K562 (cell line): ENCODE results near the gene ATM. TPM values are rescaled to one million over a fixed set of nuclear protein-coding genes. Genes with fewer than 3 reads are reported as not detected.

Source experiments
- ARID3A ChIP-seq: IDR thresholded peaks from 2 replicates; pipeline ENCODE4 v1.6.1; 2012; ENCODE audit warnings: low read depth, low read length, improper control_type of control experiment, borderline replicate concordance
- BHLHE40 ChIP-seq: IDR thresholded peaks from 2 replicates; pipeline ENCODE4 v1.6.1; 2011; ENCODE audit warnings: low read length, improper control_type of control experiment
- CBFA2T2 ChIP-seq: fragments of 450-650 bp; conservative IDR thresholded peaks from 2 replicates; pipeline ENCODE4 v1.6.1; 2017; ENCODE audit warnings: mild to moderate bottlenecking
- CHD4 ChIP-seq: fragments of 200-600 bp; sonication (generic); IDR thresholded peaks from 3 replicates; pipeline ENCODE4 v1.6.1; 2012; ENCODE audit warnings: low read depth, mild to moderate bottlenecking, mixed read lengths, low read length, inconsistent platforms; ENCODE audit not compliant: insufficient read depth, insufficient replicate concordance, poor library complexity, severe bottlenecking
- DIDO1 ChIP-seq: fragments of 450-650 bp; IDR thresholded peaks from 2 replicates; pipeline ENCODE4 v1.6.1; 2016; ENCODE audit warnings: low read depth, missing biosample characterization, missing genetic modification characterization
- ELF4 ChIP-seq: fragments of 450-650 bp; formaldehyde crosslinking; IDR thresholded peaks from 2 replicates; pipeline ENCODE4 v1.4.0; 2022; ENCODE audit warnings: missing genetic modification characterization
- ELK1 ChIP-seq: sonication (generic); formaldehyde crosslinking; IDR thresholded peaks from 2 replicates; pipeline ENCODE4 v1.8.1; 2022; ENCODE audit warnings: missing genetic modification reagents
- ERF ChIP-seq: fragments of 450-650 bp; formaldehyde crosslinking; IDR thresholded peaks from 2 replicates; pipeline ENCODE4 v1.4.0; 2020; ENCODE audit warnings: mild to moderate bottlenecking, mixed read lengths
- IRF2 ChIP-seq: sonication (generic); formaldehyde crosslinking; IDR thresholded peaks from 2 replicates; pipeline ENCODE4 v1.8.1; 2022; ENCODE audit warnings: mild to moderate bottlenecking, missing genetic modification reagents
- MEF2D ChIP-seq: conservative IDR thresholded peaks from 2 replicates; pipeline ENCODE4 v1.6.1; 2016; ENCODE audit warnings: low read depth, missing genetic modification characterization, missing compliant biosample characterization
- MEIS2 ChIP-seq: fragments of 450-650 bp; IDR thresholded peaks from 2 replicates; pipeline ENCODE4 v1.6.1; 2014; ENCODE audit warnings: mild to moderate bottlenecking; ENCODE audit not compliant: partially characterized antibody
- MXI1 ChIP-seq: IDR thresholded peaks from 2 replicates; pipeline ENCODE4 v1.6.1; 2011; ENCODE audit warnings: low read depth, mild to moderate bottlenecking, improper control_type of control experiment, low read length
- NUFIP1 ChIP-seq: fragments of 450-650 bp; IDR thresholded peaks from 2 replicates; pipeline ENCODE4 v1.6.1; 2018; ENCODE audit not compliant: partially characterized antibody
- PHF20 ChIP-seq: fragments of 450-650 bp; IDR thresholded peaks from 2 replicates; pipeline ENCODE4 v1.6.1; 2018; ENCODE audit not compliant: partially characterized antibody
- PKNOX1 ChIP-seq: fragments of 450-650 bp; IDR thresholded peaks from 2 replicates; pipeline ENCODE4 v1.6.1; 2016
- PTRF ChIP-seq: fragments of 450-650 bp; IDR thresholded peaks from 2 replicates; pipeline ENCODE4 v1.6.1; 2016; ENCODE audit warnings: mild to moderate bottlenecking, missing genetic modification characterization, missing compliant biosample characterization
- RBM39 ChIP-seq: fragments of 200-400 bp; formaldehyde crosslinking; optimal IDR thresholded peaks from 2 replicates; pipeline ENCODE3; 2018; ENCODE audit warnings: low read depth, low read length
- RFX1 ChIP-seq: fragments of 450-650 bp; IDR thresholded peaks from 2 replicates; pipeline ENCODE4 v1.6.1; 2016; ENCODE audit warnings: mild to moderate bottlenecking, moderate library complexity
- SAFB ChIP-seq: fragments of 200-400 bp; formaldehyde crosslinking; IDR thresholded peaks from 2 replicates; pipeline ENCODE4 v1.6.1; 2017; ENCODE audit warnings: low read depth, low read length, borderline replicate concordance
- SLC30A9 ChIP-seq: fragments of 250-450 bp; sonication (Bioruptor Pico); IDR thresholded peaks from 2 replicates; pipeline ENCODE4 v1.8.0; 2022; ENCODE audit warnings: mild to moderate bottlenecking, moderate library complexity
- SMARCE1 ChIP-seq: fragments of 450-650 bp; IDR thresholded peaks from 2 replicates; pipeline ENCODE4 v1.7.1; 2016; ENCODE audit warnings: mild to moderate bottlenecking
- TCFL5 ChIP-seq: fragments of 250-450 bp; sonication (Bioruptor Pico); conservative IDR thresholded peaks from 2 replicates; pipeline ENCODE4 v1.6.1; 2021; ENCODE audit warnings: mild to moderate bottlenecking, moderate library complexity, matching md5 sums
- USF2 ChIP-seq: sonication (generic); formaldehyde crosslinking; IDR thresholded peaks from 2 replicates; pipeline ENCODE4 v1.5.0; 2020; ENCODE audit warnings: missing genetic modification reagents
- ZNF263 ChIP-seq: sonication (generic); formaldehyde crosslinking; IDR thresholded peaks from 2 replicates; pipeline ENCODE4 v1.8.0; 2022; ENCODE audit warnings: mild to moderate bottlenecking, missing genetic modification reagents, borderline replicate concordance
- ZNF431 ChIP-seq: sonication (generic); formaldehyde crosslinking; IDR thresholded peaks from 2 replicates; pipeline ENCODE4 v1.8.0; 2022; ENCODE audit warnings: mild to moderate bottlenecking, missing genetic modification reagents
- ZNF436 ChIP-seq: fragments of 250-450, 450-650 bp; sonication (Bioruptor Pico); formaldehyde crosslinking; IDR thresholded peaks from 2 replicates; pipeline ENCODE4 v1.7.0; 2020; ENCODE audit warnings: mild to moderate bottlenecking
- polyA plus RNA-seq, 8 experiments: library from polyadenylated mRNA; depleted of rRNA in 4 of 8; stranded (reverse) in 5 of 8; unstranded in 3 of 8; fragments of >200 nt; fragmentation: Nextera tagmentation in 2 of 8; fragmentation: Illumina TruSeq in 1 of 8; extraction: Ambion mirVana in 2 of 8; extraction: Trizol in 1 of 8; gene quantifications; 2 replicates each; pipeline versions ENCODE4 v1.2.1 to v1.2.3, GENCODE V29; 2011 to 2014; ENCODE audit warnings: inconsistent platforms in 1 of 8, missing spikeins in 1 of 8
- total RNA-seq, 7 experiments: library from RNA; depleted of rRNA in 6 of 7; stranded (reverse); fragments of >200 nt in 6 of 7; fragmentation: Illumina TruSeq in 2 of 7; extraction: Trizol in 2 of 7; gene quantifications; 2 replicates each; pipeline versions ENCODE4 v1.2.1 to v1.2.3, GENCODE V29; 2011 to 2021; ENCODE audit warnings: low replicate concordance in 1 of 7

ATM gene
- total and polyA plus RNA-seq, 9 of the 15 experiments (the other 6 are each of a cell fraction or from before 2014, with no cell fraction given), result 8.3 to 46.8 (median 26.2) TPM

GRCh38 chr11:108223348-108224149 is 682 bp downstream of the ATM start (continued):
- TF ChIP-seq MXI1 (no peak), TCFL5 (CRISPR knock-in tag) (no peak), MEF2D (tag) (0 out of 2 replicates have a peak, but pooled peaks have one; percentile 59), ZNF431 (no peak; the same call in 1 of the 2 replicates), SLC30A9 (CRISPR knock-in tag) (no peak), ZNF263 (CRISPR knock-in tag) (peak; percentile 82), ZNF436 (CRISPR knock-in tag) (no peak), MEIS2 (peak; percentile 54), PHF20 (no peak), RFX1 (no peak), ERF (CRISPR knock-in tag) (no peak), NUFIP1 (no peak), ELK1 (CRISPR knock-in tag) (no peak), RBM39 (peak; percentile 53), USF2 (no peak), CBFA2T2 (peak; percentile 93), SAFB (no peak), DIDO1 (tag) (peak; percentile 42; the same call in 1 of the 2 replicates), ARID3A (0 out of 2 replicates have a peak, but pooled peaks have one; percentile 55), CHD4 (no peak), IRF2 (no peak), BHLHE40 (peak; percentile 98), PKNOX1 (peak; percentile 34; the same call in 1 of the 2 replicates), SMARCE1 (peak; percentile 93), PTRF (tag) (no peak), ELF4 (CRISPR knock-in tag) (no peak)
